GM18909 (cell line): ENCODE results near the gene INPP5K.
"Not testable (repeated sequence)": the region's sequence is repeated elsewhere in the genome, so short reads cannot be mapped to it uniquely, and the experiment has no call there.

Source experiments
- ATAC-seq: cut with Tn5 transposase; IDR thresholded peaks from one replicate; pipeline ENCODE4 v1.9.1; 2021; ENCODE audit warnings: mild to moderate bottlenecking; ENCODE audit not compliant: unreplicated experiment, poor library complexity

The INPP5K gene

DNA sequence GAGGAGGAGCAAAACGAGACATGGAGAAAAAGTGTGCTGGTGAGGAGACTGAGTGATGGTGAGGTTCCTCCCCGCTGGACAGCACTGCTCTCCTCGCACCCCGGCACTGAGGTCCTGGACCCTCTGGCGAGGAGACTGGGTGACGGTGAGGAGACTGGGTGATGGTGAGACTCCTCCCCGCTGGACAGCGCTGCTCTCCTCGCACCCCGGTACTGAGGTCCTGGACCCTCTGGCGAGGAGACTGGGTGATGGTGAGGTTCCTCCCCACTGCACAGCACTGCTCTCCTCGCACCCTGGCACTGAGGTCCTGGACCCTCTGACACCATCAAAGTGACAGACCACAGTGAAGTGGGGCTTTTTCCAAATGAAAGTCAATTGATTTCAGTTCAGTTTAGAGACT, 35.3 kb upstream of the INPP5K start:
- no peak for ATAC-seq

GRCh38 chr17:1548032-1548431, 31.6 kb upstream of the INPP5K start:
- ATAC-seq = no peak

DNA sequence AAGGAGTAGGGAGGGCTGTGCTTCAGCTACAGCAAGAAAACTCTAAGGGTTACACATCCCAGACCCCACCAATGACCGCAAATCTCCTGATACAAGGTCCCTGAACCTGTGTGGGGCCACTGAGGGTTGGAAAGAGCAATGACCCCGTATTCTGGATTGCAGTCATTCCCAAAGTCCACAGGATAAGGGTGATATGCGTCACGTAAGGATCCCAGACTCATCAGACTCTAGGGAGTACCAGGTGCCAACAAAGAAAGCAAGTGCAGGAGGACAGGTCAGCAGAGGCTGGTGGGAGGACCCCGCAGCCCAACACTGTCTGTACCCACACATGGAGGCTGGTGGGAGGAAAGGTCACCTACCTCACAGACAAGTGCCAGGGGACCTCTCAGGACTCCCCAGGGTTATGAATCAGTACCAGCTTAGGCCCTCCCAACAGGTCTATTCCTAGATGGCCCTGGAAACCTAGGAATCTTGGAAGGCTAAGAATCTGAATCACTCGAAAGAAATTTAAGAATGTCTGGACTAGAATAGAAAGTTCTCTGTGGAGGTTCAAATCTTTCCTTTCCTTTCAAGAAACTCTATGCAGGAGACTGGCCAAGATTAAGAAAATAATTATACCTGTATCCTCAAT, 30.0 kb upstream of the INPP5K start:
- ATAC-seq = no peak

- no peak for ATAC-seq
Measured at GRCh38 chr17:1545618-1546017, 29.2 kb upstream of the INPP5K start.

DNA sequence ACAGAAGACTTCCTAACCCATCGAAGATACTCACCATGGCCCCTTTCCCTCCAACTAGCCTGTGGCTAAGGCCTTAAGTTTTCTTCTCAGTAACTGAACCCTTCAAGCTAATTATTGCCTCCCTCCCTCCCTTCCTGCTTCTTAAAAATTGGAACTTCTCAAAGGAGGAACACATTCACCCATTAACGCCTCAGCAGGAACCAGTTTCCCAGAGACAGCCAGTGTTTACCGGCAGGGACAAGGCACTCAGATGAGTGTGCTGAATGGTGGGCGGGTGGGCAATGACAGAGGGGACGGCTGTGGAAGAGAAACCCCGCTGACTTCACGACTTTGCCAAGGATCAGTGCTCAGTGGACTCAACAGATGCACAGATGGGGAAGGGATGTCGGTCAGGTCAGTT, 25.9 kb upstream of the INPP5K start:
- ATAC-seq = no peak

DNA sequence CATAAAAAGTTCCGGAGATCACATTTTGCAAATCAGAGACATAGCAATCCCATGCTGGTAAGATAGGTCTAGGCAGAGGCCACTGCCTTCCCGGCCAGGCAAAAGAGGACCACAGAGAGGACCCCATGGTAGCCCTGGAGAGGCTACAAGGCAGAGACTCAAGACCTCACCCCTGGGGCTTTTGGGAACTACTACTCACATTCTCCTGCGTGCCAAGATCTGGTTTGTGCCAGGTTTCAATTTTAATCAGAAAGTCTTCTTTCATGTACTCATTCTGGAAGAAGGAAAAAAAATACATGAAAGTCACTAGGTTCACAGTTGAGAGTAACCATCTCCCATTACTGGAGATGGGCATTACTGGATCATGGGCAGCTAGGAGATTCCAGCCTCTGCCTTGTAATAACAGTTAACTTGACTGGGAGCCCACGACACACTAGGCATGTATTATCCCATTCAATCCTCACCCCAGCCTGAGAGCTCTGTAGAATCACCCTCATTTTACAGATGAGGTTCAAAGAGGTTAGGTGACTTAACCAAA, 25.0 kb upstream of the INPP5K start:
- ATAC-seq = no peak

GRCh38 chr17:1539811-1540210, 23.4 kb upstream of the INPP5K start:
- no peak for ATAC-seq

GRCh38 chr17:1535737-1536136, 19.3 kb upstream of the INPP5K start:
- ATAC-seq = no peak

GRCh38 chr17:1533661-1534325, 17.4 kb upstream of the INPP5K start:
- no peak for ATAC-seq

- ATAC-seq = no peak
Measured at GRCh38 chr17:1532836-1533602, 16.6 kb upstream of the INPP5K start.

- no peak for ATAC-seq
Measured at GRCh38 chr17:1529863-1530262, 13.5 kb upstream of the INPP5K start.

- ATAC-seq = not testable (repeated sequence)
Measured at GRCh38 chr17:1526876-1527275, 10.5 kb upstream of the INPP5K start.

- no peak for ATAC-seq
Measured at GRCh38 chr17:1522626-1523025, 6.2 kb upstream of the INPP5K start.

- ATAC-seq = no peak
Measured at GRCh38 chr17:1521086-1521640, 4.8 kb upstream of the INPP5K start.

- ATAC-seq = no peak
Measured at GRCh38 chr17:1519678-1520077, 3.3 kb upstream of the INPP5K start.

GRCh38 chr17:1518410-1518809, 2.0 kb upstream of the INPP5K start:
- no peak for ATAC-seq

- no peak for ATAC-seq
Measured at GRCh38 chr17:1515640-1516387, 598 bp downstream of the INPP5K start.

DNA sequence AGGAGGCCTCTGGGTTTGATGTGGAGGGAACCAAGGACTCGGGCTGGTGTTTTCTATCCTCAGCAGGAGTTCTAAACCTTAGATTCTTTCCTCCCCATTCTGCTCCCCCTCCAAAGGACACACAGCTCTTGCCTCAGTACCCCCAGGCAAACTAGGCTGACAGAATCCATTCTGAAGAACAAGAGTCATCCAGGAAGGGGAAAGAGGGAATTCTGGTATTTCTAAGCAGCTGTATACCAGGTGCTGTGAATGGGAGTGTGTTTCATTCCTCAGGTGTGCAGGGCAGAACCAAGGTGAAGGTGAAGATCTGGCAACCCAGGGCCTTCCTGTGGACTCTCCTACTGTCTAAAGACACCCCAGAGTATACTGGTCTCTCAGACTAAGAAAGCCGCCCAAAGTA, 4.1 kb downstream of the INPP5K start:
- no peak for ATAC-seq

DNA sequence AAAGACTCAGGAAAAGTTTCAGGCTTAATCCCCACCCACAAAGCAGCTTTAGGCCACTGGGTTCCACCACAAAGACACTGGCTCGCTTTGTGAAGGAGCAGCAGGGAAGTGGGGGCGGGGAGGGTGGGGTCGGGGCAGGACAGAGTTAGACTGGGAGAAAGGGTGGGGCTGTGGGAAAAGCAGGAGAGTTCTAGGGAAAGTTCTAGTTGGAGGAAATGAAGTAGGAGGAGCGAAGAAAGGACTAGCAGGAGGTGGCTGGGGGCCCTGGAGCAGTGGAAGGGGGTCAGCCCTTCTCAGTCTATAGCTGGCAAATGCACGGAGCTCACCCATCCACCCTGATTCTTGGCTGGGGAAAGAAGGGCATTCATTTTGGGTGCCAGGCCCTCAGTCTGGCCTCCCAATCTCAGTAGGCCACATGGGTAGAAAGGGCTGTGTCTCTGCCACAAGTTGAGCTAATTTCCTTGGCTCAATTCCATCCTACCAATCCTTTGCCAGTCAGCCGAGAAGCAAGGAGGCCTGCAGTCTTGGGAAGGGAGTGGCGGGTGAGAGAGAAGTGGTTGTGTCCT, 4.6 kb downstream of the INPP5K start:
- ATAC-seq = no peak

GRCh38 chr17:1511290-1511689, 5.1 kb downstream of the INPP5K start:
- ATAC-seq = no peak
